NOMO-1 treated with dmso at 0.1 percent for 144 hours (cell line): ENCODE data around the gene LYZL1.
"Not testable (repeated sequence)": the region's sequence is repeated elsewhere in the genome, so short reads cannot be mapped to it uniquely, and the experiment has no call there.

Source experiments
- DNase-seq: peaks from one replicate; lab custom pipeline; 2025; ENCODE audit not compliant: unreplicated experiment; lab: John Stamatoyannopoulos, UW

Gene LYZL1

GRCh38 chr10:29304995-29305335 is 16.1 kb downstream of the LYZL1 start:
- no peak for DNase-seq

- DNase-seq: no peak
Measured at GRCh38 chr10:29306688-29307087, 17.8 kb downstream of the LYZL1 start.

- not testable (repeated sequence) for DNase-seq
Measured at GRCh38 chr10:29308142-29308541, 19.3 kb downstream of the LYZL1 start.

GRCh38 chr10:29309465-29309864 is 20.6 kb downstream of the LYZL1 start:
- no peak for DNase-seq

GRCh38 chr10:29310463-29310862 is 21.6 kb downstream of the LYZL1 start:
- not testable (repeated sequence) for DNase-seq

GRCh38 chr10:29313071-29313470 is 24.2 kb downstream of the LYZL1 start:
- no peak for DNase-seq

GRCh38 chr10:29314726-29315125 is 25.9 kb downstream of the LYZL1 start:
- DNase-seq: no peak

GRCh38 chr10:29315814-29316213 is 26.9 kb downstream of the LYZL1 start:
- no peak for DNase-seq

- no peak for DNase-seq
Measured at GRCh38 chr10:29316308-29317026, 27.6 kb downstream of the LYZL1 start.

GRCh38 chr10:29317027-29317420 is 28.2 kb downstream of the LYZL1 start:
- DNase-seq: peak; percentile 20

- no peak for DNase-seq
Measured at GRCh38 chr10:29317423-29318021, 28.7 kb downstream of the LYZL1 start.

GRCh38 chr10:29318141-29319071 is 29.5 kb downstream of the LYZL1 start:
- DNase-seq: not testable (repeated sequence)

- DNase-seq: no peak
Measured at GRCh38 chr10:29319205-29319781, 30.4 kb downstream of the LYZL1 start.

- peak; percentile 3 for DNase-seq
Measured at GRCh38 chr10:29320680-29321121, 31.8 kb downstream of the LYZL1 start.

- no peak for DNase-seq
Measured at GRCh38 chr10:29321656-29322055, 32.8 kb downstream of the LYZL1 start.

- no peak for DNase-seq
Measured at GRCh38 chr10:29322918-29323317, 34.0 kb downstream of the LYZL1 start.

- DNase-seq: no peak
Measured at GRCh38 chr10:29323367-29323766, 34.5 kb downstream of the LYZL1 start.

GRCh38 chr10:29324220-29324841 is 35.5 kb downstream of the LYZL1 start:
- DNase-seq: no peak

- no peak for DNase-seq
Measured at GRCh38 chr10:29326299-29326698, 37.4 kb downstream of the LYZL1 start.

GRCh38 chr10:29326886-29327745 is 38.2 kb downstream of the LYZL1 start:
- no peak for DNase-seq
